ENCODE measurements around the gene C7.
"Not testable (repeated sequence)": the region's sequence is repeated elsewhere in the genome, so short reads cannot be mapped to it uniquely, and the experiment has no call there.

The C7 gene

GRCh38 chr5:40991168-40991980 is 82.1 kb downstream of the C7 start:
- DNase-seq (ENCODE audit: low read depth in 2 of 2) = no peak

- no peak for DNase-seq (ENCODE audit: low read depth in 2 of 2)
These were observed 82.8 kb downstream of the C7 start for GRCh38 chr5:40991981-40992559.

GRCh38 chr5:40995801-40996586 is 86.7 kb downstream of the C7 start:
- DNase-seq (ENCODE audit: low read depth in 2 of 2) = no peak

- no peak for DNase-seq (ENCODE audit: low read depth in 2 of 2)
These were observed 89.8 kb downstream of the C7 start for GRCh38 chr5:40999142-40999541.

GRCh38 chr5:40999966-41000365 is 90.7 kb downstream of the C7 start:
- no peak for DNase-seq (ENCODE audit: low read depth in 2 of 2)

- no peak for DNase-seq (ENCODE audit: low read depth in 2 of 2)
These were observed 94.5 kb downstream of the C7 start for GRCh38 chr5:41003670-41004376.

GRCh38 chr5:41004931-41005330 is 95.6 kb downstream of the C7 start:
- DNase-seq (ENCODE audit: low read depth in 2 of 2) = no peak

- DNase-seq (ENCODE audit: low read depth in 2 of 2) = no peak
These were observed 99.9 kb downstream of the C7 start for GRCh38 chr5:41009232-41009631.

GRCh38 chr5:41010572-41010971 is 101.3 kb downstream of the C7 start:
- DNase-seq (ENCODE audit: low read depth in 2 of 2) = no peak

- no peak for DNase-seq (ENCODE audit: low read depth in 2 of 2)
These were observed 103.0 kb downstream of the C7 start for GRCh38 chr5:41012318-41012717.

GRCh38 chr5:41022600-41022999 is 113.3 kb downstream of the C7 start:
- not testable (repeated sequence) for DNase-seq (ENCODE audit: low read depth in 2 of 2)

All from activated CD4-positive, alpha-beta T cell treated with anti-CD3 and anti-CD28 coated beads for 24 hours (primary cell).